NCI-H82 treated with DMSO at 0.1 percent for 48 hours (cell line): ENCODE data around the gene ABCC6.

ENCODE experiments used
- DNase-seq: peaks from one replicate; lab custom pipeline; 2025; ENCODE audit not compliant: unreplicated experiment; lab: John Stamatoyannopoulos, UW

Gene ABCC6

GRCh38 chr16:16143931-16144330 is 79.4 kb downstream of the ABCC6 start:
- no peak for DNase-seq

- DNase-seq = no peak
These were observed 80.1 kb downstream of the ABCC6 start for GRCh38 chr16:16143038-16143763.

DNA sequence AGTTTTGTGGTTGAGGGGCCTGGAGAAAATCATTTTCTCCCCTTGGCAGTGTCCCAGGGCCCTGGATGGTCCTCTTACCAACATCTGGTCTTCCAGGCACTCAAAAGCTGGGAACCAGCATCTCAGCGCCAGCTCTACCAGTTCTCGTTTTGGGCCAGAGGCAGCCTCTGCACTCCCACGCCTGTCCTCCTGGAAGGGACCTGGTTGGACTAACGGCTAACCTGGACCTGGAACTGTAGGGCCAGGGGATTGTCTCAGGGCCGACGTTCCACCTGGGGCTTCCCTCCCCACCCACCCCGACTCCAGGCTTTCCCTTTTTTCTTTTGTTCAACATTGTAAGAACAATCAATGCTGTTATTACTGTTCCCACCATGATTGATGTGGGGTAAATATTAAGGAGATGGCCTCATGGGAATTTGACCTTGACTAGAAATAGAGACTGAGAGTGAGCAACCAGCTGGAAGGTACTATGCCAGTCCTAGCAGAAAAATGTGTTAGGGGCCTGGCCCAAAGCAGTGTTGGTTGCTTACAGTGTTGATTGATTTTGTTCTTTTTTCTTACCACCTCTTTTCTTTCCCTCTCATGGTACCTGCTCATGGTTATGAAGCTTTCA is 81.4 kb downstream of the ABCC6 start:
- DNase-seq = no peak

DNA sequence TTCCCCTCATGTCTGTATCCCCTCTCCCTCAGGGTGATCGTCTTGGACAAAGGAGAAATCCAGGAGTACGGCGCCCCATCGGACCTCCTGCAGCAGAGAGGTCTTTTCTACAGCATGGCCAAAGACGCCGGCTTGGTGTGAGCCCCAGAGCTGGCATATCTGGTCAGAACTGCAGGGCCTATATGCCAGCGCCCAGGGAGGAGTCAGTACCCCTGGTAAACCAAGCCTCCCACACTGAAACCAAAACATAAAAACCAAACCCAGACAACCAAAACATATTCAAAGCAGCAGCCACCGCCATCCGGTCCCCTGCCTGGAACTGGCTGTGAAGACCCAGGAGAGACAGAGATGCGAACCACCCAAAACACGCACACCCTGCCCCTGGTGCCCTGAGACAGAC is 82.2 kb downstream of the ABCC6 start:
- no peak for DNase-seq

GRCh38 chr16:16140537-16140936 is 82.8 kb downstream of the ABCC6 start:
- DNase-seq = no peak

GRCh38 chr16:16139806-16140205 is 83.5 kb downstream of the ABCC6 start:
- no peak for DNase-seq

DNA sequence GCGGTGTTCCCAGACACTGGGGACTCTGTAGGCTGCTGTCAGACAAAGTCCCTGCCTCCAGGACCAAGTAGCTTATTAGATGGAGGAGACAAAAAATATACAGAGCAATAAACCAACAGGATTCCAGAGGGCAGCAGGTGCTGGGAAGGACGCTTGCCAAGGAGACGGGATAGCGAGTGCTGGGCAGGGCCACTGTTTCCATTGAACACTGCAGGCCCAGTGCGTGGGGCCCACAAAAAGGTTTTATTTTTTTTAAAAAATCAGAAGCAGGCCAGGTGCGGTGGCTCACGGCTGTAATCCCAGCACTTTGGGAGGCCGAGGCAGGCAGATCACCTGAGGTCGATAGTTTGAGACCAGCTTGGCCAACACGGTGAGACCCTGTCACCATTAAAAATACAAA is 84.2 kb downstream of the ABCC6 start:
- no peak for DNase-seq

DNA sequence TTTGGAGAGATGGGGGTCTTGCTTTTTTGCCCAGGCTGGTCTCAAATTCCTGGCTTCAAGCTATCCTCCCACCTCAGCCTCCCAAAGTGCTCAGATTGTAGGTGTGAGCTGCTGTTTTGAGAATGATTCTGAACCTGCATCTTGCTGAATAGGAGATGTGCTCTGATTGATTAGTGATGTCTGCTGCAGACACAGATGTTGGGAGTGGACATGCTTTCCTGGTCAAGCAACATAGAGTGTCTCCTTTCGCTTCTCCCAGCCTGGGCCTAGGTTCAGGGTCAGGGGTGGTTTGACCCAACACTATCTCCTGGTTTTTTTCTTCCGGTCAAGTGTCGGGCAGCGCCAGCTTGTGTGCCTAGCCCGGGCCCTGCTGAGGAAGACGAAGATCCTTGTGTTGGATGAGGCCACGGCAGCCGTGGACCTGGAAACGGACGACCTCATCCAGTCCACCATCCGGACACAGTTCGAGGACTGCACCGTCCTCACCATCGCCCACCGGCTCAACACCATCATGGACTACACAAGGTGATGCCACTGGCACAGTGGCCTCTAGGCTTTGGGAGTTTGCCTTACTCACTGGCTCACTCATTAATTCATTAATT is 85.2 kb downstream of the ABCC6 start:
- DNase-seq = no peak

- DNase-seq = no peak
These were observed 86.2 kb downstream of the ABCC6 start for GRCh38 chr16:16137110-16137509.

DNA sequence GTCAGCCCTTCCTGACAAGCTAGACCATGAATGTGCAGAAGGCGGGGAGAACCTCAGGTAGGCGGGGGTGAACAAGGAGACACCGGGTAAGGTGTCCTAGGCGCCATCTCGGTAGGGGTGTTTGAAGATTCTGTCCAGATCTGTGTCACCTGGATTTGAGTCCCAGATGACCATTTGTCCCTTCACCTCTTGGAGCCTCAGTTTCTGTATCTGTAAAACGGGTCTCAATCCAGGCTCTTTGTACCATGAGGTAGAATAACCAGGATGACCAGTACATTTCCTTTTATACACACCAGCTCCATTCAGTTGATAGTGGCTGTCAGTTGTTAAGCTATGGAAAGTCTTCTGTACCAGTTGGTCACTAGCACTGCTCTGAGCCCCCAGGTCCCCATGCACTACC is 86.7 kb downstream of the ABCC6 start:
- no peak for DNase-seq

DNA sequence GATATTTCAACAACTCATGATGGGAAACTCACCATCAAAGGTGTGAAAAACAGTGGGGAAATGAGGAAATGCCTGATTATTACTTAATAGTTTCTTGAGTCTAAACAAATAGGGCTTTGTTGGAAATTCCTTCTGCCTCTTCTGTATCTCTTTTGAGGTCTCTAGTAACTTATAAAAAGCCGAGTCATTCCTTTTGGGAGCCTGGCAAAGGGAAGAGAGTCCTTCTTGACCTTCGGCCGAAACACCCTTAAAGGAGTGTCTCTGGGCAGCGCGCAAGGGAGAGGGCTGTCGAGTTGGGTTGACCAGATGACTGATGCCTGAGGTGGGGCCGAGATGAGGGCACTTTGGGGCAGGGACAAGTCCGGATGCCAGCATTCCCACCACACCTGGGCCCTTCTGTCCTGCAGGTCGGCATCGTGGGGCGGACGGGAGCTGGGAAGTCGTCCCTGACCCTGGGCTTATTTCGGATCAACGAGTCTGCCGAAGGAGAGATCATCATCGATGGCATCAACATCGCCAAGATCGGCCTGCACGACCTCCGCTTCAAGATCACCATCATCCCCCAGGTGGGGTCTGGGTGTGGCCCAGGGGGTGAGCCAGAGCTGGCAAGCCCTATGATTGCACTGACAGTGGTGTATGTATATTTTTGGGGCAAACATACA is 89.2 kb downstream of the ABCC6 start:
- no peak for DNase-seq

DNA sequence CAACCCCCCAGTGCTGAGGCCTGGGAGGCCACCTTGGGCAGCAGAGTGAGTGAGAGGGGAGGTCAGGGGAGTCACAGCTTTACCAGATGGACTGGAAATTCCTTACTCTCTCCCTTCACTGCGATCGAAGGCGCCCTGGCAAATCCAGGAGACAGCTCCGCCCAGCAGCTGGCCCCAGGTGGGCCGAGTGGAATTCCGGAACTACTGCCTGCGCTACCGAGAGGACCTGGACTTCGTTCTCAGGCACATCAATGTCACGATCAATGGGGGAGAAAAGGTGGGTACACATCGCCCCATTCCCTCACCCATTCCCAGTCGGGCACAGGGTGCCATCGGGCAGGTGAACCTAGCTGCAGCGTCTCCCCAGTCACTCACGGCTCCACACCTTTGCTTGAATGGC is 91.6 kb downstream of the ABCC6 start:
- DNase-seq = no peak

DNA sequence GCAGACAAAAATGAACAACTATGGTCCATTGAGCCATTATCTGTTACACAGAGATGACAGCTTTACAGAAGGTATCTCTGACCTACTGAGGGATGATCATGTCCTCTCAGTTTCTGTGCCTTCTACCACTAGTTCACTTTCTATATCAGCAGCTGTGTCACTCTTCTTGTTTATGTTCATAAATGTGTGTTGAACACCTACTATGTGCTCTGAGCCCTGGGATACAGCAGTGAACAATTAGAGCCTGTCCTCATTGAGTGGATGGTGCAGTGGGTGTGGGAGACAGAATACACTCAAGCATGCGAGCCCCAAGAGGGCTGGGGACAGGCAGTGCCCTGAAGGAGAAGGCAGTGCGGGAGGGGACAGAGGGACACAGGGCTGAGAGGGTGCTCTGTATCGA is 92.1 kb downstream of the ABCC6 start:
- no peak for DNase-seq

GRCh38 chr16:16127469-16128116 is 95.7 kb downstream of the ABCC6 start:
- DNase-seq = no peak

DNA sequence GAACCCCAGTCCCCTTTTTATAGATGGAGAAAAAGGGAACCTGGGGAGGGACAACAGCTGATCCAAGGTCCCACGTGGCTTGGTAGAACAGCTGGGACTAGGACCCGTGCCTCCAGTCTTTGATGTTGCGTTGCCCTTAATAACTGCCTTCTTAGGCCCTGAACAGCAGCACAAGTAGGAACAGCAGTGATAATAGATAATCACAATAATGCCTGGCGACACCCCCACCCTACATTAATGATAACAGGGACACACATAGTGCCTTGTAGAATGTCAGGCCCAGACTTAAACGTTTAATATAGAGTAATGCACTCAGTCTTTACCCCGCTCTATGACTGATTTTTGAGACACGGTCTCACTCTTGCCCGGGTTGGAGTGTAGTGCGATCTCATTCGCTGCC is 96.4 kb downstream of the ABCC6 start:
- no peak for DNase-seq

DNA sequence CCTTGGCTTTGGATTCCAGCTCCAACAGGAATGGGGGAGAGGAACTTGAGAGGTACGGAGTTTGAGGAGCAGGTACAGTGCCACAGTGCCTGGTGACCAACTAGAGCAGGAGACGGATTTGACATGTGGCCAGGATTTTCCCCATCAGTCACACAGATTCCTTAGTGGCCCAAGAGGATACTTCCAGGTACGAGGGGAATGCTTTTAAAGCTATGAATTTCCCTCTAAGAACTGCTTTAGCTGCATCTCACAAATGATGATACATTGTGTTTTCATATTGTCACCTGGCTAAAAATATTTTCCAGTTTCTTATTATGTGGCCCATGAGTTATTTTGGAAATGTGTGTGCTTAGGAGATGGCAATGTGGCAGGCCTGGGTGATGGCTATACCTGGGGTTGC is 98.3 kb downstream of the ABCC6 start:
- DNase-seq = no peak

DNA sequence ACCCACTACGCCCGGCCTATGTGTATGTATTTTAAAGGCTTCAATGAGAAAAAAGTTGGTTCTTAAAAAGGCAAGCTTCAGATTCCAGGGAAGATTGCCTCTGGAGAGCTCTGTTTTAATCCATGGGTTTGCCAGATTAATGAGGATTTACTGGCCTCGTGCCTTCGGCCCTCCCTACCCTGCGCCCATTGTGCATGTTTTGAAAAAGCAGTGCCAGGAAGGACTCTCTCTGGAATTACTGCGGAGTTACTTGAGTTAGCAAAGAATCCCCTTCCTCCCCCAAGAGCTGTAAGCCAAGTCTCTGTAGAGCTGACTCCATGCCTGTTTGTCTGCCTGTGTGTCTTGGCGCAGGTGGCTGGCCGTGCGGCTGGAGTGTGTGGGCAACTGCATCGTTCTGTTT is 98.9 kb downstream of the ABCC6 start:
- no peak for DNase-seq

DNA sequence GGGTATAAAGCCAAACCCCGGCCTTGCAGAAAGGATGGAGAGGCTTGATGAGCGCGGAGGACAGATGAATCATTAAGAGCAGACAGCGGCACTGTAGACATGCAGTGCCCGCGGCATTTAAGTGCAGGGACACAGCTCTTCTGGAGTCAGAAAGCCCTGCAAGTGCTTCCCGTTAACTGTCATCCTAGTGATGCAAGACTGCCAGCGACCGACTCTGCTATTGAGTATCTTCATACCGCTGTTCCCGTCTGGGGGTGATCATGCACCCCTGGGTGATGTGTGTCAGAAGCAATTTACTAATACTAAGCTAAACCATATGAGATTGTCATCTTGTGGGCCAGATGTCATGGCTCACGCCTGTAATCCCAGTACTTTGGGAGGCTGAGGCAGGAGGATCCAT is 101.0 kb downstream of the ABCC6 start:
- DNase-seq = no peak

DNA sequence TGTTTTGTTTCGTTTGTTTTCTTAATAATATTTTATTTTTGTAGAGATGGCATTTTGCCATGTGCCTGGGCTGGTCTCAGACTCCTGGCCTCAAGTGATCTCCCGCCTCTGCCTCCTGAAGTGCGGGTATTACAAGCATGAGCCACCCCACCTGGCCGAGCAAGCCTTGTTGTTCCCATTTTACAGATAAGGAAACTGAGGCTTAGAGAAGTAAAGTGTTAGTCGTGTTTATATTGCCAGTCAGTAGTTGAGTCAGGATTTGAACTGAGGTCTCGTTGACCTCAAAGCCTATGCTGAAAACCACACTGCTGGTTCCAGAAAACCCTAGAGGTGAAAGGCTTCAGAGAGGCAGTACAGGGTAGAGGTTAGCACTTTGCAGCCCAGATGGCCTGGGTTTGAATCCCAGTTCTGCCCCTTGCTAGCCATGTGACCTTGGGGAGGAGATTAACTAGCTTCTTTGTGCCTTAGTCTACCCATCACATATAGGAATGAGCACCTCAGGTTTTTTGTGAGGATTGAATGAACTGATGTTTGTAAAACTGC is 102.0 kb downstream of the ABCC6 start:
- DNase-seq = no peak

DNA sequence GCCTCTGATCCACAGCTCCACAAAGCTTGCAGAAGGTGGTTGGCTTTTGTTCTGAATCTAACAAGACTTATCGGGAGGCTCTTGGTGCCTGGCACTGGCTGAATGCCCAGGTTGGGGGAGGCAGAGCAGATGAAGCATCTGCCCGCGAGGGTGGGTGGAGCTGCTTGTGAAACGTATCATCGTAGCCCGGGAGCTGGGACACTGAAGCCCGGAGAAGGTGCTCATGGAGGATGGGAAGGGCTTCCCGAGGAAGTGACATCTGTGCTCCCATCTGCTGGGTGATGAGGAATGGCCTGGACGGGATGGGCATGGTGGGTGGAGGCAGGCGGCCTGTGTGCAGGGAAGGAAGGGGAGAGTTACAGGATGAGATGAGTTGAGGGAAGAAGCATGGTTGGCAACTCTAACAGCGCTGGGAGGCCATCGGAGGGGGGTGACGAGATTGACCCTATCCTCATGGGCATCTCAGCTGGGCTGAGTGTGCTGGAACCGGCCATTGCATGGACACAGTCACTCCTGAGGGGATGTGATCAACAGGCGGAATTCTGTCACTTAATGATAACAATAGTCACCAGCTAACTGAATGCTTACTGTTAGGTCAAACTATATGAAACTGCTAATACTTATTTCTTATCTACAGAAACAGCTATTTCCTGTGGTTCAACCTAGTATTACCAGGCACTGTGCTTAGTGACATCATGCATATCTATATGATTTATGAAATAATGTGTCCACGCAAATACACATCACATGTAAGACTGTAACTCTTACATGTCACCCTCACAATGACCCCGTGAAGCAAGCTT is 102.7 kb downstream of the ABCC6 start:
- no peak for DNase-seq

- DNase-seq = no peak
These were observed 103.3 kb downstream of the ABCC6 start for GRCh38 chr16:16120044-16120381.
